ENCODE measurements around the gene RGL1. TPM values are rescaled to one million over a fixed set of nuclear protein-coding genes. Genes with fewer than 3 reads are reported as not detected.

The RGL1 gene
- total RNA-seq, 4 donors from 2014 or later, result 57.3 to 81.8 (median 68.1) TPM

- Histone ChIP-seq H3K27me3 (no peaks in the 10 kb centered on the region), H3K4me3 (no peak overlapping the region), H3K4me1 (peaks cover 0 to 89% (median 28%) of the 10 kb centered on the region in 4 donors), H3K27ac (peak overlapping the region in 3 of 4 donors; percentile 41 to 85 (median 46)), H3K9me3 (no peaks in the 10 kb centered on the region), H3K36me3 (no peaks in the 10 kb centered on the region)
- DNase-seq (ENCODE audit: low spot score in 2 of 2), result peak in 1 of 2 donors; percentile 54
- WGBS, 2 donors, result 31 to 44% methylated on average over 3 of the region's 3 CpGs
- TF ChIP-seq POLR2A (IDR thresholded peaks at IDR 0.05), result no peak
- peak in 1 of 2 donors; percentile 25 for TF ChIP-seq EP300 (IDR thresholded peaks at IDR 0.05)
These were observed 17.1 kb downstream of the RGL1 start for GRCh38 chr1:183821889-183822611.

- Histone ChIP-seq H3K4me3 (no peak overlapping the region), H3K27ac (no peak overlapping the region), H3K27me3 (no peaks in the 10 kb centered on the region), H3K4me1 (peaks cover 0 to 89% (median 34%) of the 10 kb centered on the region in 4 donors), H3K36me3 (no peaks in the 10 kb centered on the region), H3K9me3 (no peaks in the 10 kb centered on the region)
- no peak for DNase-seq (ENCODE audit: low spot score in 2 of 2)
- 69 to 83% methylated on average over 1 of the region's 1 CpG for WGBS, 2 donors
- no peak for TF ChIP-seq CTCF (IDR thresholded peaks at IDR 0.05)
- TF ChIP-seq EP300 (IDR thresholded peaks at IDR 0.05), result no peak
- TF ChIP-seq POLR2A (IDR thresholded peaks at IDR 0.05), result no peak
These were observed 19.4 kb downstream of the RGL1 start for GRCh38 chr1:183824291-183824690.

GRCh38 chr1:183827801-183828200 is 22.9 kb downstream of the RGL1 start:
- H3K27ac ChIP-seq, result peak overlapping the region; percentile 52 to 81 (median 61)
- no peak for DNase-seq (ENCODE audit: low spot score in 2 of 2)
- H3K27me3 ChIP-seq, result no peaks in the 10 kb centered on the region
- no peaks in the 10 kb centered on the region for H3K36me3 ChIP-seq
- TF ChIP-seq POLR2A (IDR thresholded peaks at IDR 0.05), result no peak
- no peak for TF ChIP-seq EP300 (IDR thresholded peaks at IDR 0.05)
- no peaks in the 10 kb centered on the region for H3K9me3 ChIP-seq
- H3K4me1 ChIP-seq, result peaks cover 0 to 77% (median 32%) of the 10 kb centered on the region in 4 donors
- no peak overlapping the region for H3K4me3 ChIP-seq

GRCh38 chr1:183830389-183830788 is 25.5 kb downstream of the RGL1 start:
- Histone ChIP-seq H3K27ac (peak overlapping the region in 2 of 4 donors; percentile 57 to 61), H3K36me3 (no peaks in the 10 kb centered on the region), H3K4me3 (no peak overlapping the region), H3K27me3 (no peaks in the 10 kb centered on the region), H3K4me1 (peaks cover 0 to 78% (median 35%) of the 10 kb centered on the region in 4 donors), H3K9me3 (no peaks in the 10 kb centered on the region)
- TF ChIP-seq CTCF (IDR thresholded peaks at IDR 0.05), result no peak
- TF ChIP-seq EP300 (IDR thresholded peaks at IDR 0.05), result no peak
- no peak for TF ChIP-seq POLR2A (IDR thresholded peaks at IDR 0.05)
- DNase-seq (ENCODE audit: low spot score in 2 of 2), result no peak
- WGBS, 2 donors, result 41 to 46% methylated on average over 1 of the region's 1 CpG

- Histone ChIP-seq H3K9me3 (no peaks in the 10 kb centered on the region), H3K4me1 (peaks cover 0 to 82% (median 34%) of the 10 kb centered on the region in 4 donors), H3K27me3 (no peaks in the 10 kb centered on the region), H3K4me3 (no peak overlapping the region), H3K27ac (peak overlapping the region in 2 of 4 donors; percentile 26 to 61), H3K36me3 (no peaks in the 10 kb centered on the region)
- DNase-seq (ENCODE audit: low spot score in 2 of 2), result no peak
- no peak for TF ChIP-seq CTCF (IDR thresholded peaks at IDR 0.05)
- no peak for TF ChIP-seq EP300 (IDR thresholded peaks at IDR 0.05)
- no peak for TF ChIP-seq POLR2A (IDR thresholded peaks at IDR 0.05)
These were observed 26.4 kb downstream of the RGL1 start for GRCh38 chr1:183831311-183831710.

- DNase-seq (ENCODE audit: low spot score in 2 of 2), result no peak
- H3K4me1 ChIP-seq, result peaks cover 0 to 81% (median 26%) of the 10 kb centered on the region in 4 donors
These were observed 27.5 kb downstream of the RGL1 start for GRCh38 chr1:183832459-183832858.

More at GRCh38 chr1:183832459-183832858, 27.5 kb downstream of the RGL1 start:
- no peaks in the 10 kb centered on the region for H3K9me3 ChIP-seq
- H3K27ac ChIP-seq, result peak overlapping the region in 1 of 4 donors; percentile 61
- no peak for TF ChIP-seq CTCF (IDR thresholded peaks at IDR 0.05)
- TF ChIP-seq EP300 (IDR thresholded peaks at IDR 0.05), result no peak
- TF ChIP-seq POLR2A (IDR thresholded peaks at IDR 0.05), result no peak
- H3K36me3 ChIP-seq, result no peaks in the 10 kb centered on the region
- H3K27me3 ChIP-seq, result no peaks in the 10 kb centered on the region
- H3K4me3 ChIP-seq, result no peak overlapping the region

All from tibial nerve (tissue), 4 donors.